HG03354 (cell line): Measurements from ENCODE around the gene IRX4.
"Not testable (repeated sequence)": the region's sequence is repeated elsewhere in the genome, so short reads cannot be mapped to it uniquely, and the experiment has no call there.

Experiments used
- ATAC-seq: cut with Tn5 transposase; IDR thresholded peaks from one replicate; pipeline ENCODE4 v1.9.1; 2021; ENCODE audit warnings: mild to moderate bottlenecking; ENCODE audit not compliant: unreplicated experiment, poor library complexity, severe bottlenecking

Gene IRX4

DNA sequence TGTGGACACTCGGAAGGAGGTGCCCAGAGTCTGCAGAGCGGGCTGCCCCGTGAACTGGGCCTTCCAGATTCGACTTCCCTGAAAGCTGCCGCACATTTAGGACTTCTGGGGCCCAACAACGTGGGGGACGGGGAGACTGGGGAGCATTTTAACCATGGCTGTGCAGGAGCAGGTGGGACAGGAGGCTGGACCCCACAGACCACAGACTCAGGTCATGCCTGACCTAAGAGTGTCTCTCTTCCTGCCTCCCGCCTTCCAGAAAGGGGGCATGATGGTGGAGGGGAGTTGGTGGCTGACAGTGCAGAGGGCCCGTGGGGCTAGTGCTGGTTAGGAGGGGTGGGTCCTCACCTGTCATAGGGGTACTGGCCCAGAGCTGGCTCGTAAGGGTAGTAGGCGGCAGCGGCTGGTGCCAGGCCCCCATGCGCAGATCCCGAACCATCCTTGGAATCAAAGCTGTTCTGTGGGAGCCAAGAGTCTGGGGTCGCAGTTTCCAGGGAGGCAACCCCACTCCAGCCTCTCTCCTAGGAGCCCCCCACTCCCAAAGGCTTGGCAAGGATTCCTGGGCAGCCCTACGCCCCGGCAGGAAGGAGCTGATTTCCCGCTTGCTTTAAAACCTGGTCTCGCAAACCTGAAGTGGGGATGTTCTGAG lies 2.2 kb downstream of the IRX4 start:
- no peak for ATAC-seq

DNA sequence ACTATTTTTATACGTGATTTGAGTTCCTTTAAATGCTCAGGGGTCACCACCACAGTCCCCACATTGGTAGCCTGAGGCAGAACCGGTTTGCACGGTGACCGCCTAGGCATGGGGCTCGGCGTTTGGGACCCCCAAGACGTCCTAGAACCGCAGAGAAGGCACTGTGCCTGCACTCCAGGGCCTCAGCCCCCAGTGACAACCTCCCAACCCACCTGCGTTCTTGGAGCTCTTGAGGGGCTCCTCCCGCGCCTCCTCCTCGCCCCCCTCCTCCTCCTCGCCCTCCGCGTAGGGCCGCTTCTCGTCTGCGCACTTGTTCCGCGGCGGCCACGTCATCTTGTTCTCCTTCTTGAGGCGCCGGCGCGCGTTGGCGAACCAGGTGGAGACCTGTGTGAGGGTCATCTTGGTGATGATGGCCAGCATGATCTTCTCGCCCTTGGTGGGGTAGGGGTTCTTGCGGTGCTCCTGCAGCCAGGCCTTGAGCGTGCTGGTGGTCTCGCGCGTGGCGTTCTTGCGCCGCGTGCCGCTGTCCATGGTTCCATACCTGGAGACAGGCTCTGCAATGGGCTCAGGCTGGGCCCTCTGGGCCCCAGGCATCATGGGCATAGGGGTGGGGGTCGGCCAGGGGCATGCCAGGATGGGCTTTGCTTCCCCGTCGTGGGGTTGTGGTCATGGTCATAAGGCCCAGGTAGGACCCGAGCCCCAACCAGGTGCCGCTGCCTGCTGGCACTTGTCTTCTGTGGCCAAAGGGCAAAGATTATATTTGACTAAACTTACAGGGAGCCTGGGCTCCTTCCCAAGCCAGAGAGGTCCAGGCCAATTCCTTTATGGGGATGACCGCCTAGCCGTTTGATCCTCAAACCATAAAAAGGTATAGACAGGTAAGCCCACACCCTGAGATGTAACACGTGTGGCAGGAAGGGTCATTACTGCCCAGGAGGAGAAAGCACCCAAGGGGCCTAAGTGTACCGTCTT lies 3.1 kb downstream of the IRX4 start:
- ATAC-seq = no peak

DNA sequence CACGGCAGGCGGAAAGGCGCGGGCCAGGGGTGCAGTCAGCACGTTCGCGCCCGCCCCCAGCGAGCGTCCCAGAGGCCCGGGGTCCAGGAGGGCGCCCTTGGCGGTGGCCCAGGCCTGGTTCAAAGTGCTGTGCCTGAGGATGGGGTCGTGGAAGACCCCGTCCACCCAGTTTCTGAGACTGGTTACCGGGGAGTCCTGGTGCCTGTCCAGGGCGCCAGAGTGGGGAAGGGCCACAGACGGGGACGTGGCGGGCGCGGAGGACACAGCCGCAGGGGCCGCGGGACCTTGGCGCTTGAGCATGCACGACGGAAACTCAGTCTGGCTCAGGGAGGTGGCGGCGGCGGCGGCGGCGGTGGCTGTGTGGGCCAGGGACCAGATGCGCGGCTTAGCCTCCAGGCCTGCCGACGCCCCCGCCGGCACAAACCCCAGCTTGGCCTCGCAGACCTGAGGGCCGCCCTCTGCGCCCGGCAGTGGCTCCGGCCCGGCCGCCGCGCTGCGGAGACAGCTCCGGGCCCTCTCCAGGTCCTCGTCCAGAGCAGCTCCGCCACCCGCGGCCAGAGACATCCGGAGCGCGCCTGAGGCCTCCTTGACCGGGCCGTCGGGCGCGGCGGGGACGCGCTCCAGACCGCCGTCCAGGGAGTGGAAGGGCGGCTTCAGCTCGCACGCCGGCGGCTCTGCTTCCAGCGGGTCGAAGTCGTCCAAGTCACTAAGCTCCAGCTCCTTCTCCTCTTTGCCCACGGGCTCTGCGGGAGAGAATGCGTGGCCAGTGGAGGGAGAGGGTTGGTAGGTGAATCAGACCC lies 4.5 kb downstream of the IRX4 start:
- no peak for ATAC-seq

DNA sequence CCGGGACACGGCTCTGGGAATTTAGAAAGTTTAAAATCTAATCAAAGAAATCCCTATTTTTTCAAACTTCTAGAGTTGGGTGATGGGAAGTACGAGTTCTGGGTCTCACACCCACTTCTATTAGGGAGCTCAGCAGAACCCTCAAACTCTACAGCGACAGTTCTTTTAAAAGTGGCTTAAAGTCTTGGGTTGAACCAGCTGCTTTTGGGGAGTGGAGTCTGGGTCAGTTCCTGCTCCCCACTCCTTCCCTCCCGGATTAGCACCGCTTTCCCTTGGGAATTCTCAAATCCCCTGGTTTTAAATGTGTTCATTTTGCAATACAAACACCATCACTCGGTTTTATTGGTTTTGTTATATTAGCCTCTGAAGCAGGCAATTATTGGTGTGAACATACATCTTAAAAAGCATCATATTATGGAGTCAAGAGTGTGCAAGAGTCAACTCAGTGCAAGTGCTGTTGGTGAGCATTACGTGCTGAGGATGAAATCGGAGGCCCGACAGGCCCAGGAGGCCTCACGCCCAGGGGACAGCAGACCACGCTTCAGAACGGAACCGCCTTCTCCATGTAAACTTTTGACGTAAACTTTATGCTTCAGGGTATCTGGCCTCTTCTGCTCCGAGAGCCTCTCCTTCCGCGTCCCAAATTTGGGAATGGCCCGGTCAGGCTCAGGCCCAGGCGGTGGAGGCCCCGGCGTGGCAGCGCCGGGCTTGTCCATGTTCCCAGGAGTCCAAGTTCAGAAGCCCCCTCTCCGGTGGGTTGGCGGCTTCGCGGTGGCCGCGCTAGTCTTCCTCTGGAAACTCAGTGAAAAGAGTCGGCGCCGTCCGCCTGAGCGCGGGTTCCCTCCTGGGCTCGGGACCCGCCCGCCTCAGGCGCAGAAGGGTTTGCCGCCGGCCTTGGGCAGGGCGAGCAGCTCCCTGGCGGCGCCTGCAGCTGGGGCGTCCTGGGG lies 5.3 kb downstream of the IRX4 start:
- ATAC-seq = no peak

DNA sequence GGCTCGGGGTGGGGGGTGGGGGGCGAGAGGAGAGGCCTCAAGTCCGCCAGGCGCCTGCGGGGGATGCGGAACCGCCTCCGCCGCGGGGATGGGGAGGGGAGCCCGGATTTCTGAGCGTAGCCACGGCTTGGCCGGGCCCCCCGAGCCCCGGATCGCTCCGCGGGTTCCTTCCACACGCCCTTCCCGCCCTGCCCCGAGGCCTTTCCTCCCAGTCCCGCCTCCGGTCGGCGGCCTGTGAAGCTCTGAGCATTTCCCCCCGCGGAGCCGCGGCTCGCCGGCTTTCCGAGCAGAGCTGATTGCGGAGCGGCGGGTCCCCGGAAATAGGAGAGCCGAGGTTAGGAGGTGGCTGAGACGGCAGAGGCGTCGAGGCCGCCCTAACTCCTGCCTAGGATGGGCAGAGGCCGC lies 6.1 kb downstream of the IRX4 start:
- ATAC-seq = no peak

DNA sequence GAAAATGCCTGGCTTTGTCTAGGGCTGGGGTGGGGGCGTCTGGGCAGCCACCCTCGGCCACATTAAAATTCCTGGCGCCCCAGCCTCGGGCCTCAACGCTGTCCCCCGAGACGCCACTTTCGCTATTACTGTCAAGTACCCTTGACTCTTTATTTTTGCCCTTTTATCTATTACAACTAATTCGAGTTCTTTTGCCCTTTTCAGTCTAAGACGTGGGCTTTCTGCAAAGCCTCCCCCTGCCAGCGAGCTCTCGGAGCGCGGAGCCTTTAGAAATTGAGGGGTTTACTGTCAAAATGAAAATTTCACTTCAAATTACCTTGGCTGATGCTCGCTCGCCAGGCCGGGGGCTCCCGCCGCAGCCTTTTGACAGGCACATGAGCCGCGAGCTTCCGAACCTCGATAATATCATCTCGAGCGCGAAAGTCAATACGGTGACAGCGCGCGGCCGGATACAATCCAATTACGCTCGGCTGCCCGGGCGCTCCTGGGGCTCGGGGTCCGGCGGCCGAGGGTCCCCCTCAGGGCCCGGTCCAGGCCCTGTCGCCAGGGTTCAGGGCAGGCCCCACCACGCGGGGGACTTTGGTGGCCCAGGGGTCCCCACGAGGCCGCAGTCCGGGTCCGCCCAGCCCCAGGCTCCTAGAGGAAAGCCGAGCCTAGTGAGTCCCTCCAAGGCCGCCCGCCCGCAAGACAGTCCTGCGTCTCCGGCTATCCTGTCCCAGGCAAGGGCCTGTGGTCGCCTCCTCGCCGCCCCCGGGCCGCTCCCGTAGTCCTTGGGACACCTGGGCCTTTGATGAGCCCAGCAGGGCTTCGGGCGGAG lies 6.7 kb downstream of the IRX4 start:
- no peak for ATAC-seq

DNA sequence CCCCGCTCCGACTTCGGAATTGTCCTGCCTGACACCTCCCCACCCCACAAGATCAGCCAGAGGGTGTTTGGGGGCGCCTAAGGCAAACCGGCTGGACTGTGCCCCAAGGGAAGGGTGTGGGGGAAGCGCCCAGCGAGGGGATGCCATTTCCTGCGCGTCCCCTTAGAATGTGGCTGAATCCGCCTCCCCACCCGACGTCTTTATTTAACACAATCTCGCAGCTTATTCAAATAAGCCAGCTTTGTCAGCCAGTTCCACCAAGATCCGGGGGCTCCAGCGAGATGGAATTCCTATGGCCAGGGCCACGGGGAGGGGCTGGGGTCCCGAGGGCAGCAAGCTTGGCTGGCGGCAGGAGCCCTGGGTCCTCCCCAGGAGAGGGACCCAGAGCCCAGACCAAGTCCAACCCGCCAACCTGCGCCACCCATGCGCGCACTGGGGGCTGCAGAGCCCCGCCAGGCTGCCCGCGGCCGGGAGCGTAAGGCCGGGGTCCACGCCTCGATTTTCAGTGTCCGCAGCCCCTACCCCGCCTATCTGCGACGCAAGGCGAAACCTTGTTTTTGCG lies 7.4 kb downstream of the IRX4 start:
- ATAC-seq = no peak

DNA sequence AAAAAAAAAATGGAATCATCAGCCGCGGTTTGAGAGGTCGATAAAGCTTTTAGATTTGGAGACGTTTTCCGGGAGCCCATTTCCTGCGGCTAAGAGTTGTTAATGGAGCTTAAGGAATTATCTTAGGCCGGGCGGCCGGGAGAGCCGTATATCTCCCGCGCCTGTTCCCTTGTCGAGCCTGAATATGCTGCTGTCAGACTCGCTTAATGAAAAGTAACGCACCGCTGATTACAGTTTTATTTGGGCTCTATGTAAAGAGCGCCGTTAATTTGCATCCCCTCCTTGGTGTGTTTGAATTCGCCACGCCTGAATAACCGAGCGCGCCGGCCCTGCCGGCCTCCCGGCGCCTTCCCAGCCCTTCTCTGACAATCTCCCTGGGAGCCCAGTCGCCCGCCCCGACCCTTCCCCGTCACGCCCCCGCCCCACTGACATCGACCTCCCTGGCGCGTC lies 7.9 kb downstream of the IRX4 start:
- no peak for ATAC-seq

DNA sequence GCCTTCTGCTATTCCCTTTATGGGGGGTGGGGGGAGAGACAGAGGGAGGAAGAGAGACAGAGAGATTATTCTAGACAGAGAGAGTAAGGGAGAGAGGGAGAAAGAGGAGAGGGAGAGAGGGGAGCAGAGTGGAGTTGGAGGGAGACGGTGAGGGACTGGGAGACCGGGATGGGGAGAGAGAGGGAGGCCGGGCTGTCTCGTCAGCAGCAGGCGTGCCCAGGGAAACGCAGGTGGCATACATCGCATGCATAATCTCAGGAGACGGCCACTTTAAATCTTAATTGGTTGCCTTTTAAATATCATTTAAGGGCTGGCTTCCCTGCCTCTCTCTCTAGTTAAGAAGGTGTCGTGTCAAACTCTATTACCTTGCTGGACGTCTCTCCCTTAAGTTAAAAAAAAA lies 8.4 kb downstream of the IRX4 start:
- ATAC-seq = no peak

DNA sequence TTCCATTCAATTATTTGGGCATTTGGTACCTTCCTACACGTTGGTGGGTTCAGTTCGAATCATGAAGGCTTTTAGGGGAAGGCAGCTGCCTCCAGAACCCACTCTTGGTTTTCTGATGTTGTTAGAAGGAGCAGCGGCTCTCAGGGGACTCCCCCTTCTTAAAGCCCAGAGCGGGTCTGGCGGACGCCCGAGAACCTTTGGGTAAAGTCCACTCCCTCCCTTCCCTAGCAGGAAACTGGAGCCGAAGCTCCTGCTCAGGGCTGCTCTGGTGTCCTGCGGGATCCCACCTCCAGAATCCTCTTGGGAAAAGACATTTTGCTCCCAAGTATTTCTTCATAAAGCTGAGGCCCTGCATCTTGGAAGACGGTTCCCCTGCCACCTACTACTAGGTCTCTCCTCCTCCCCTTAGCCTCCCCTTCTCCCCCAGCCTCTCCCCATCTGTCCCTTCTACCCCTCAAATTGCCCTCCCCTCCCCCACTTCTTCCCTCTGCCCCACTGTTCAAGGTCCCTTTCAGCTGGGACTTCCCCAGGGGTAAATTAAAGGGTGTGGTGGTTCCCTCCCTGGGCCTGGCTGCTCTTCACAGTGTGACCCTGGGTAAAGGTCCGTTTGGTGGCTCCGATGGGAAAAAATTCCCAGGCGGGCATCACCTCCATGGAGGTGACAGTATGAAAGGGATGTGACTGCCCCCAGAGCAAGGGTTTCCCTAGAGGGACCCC lies 9.3 kb downstream of the IRX4 start:
- no peak for ATAC-seq

DNA sequence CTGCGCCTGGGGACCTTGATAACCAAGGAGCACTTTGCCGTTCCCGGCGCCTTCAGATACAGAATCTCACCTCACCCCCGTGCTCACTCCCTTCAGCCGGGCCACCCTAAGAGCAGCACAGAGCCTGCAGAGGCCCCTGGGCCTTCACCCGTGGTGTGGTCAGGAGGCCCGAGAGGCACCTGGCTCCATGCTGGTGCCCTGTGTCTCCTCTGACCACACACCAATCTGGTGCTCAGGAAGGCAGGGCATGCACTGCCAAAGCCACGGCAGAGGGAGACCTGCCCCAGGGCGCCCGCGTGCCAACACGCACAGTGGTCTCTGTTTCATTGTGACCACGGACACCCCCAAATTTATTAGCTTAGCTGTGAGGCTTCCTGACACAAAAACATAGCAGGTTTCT lies 11.3 kb downstream of the IRX4 start:
- ATAC-seq = no peak

DNA sequence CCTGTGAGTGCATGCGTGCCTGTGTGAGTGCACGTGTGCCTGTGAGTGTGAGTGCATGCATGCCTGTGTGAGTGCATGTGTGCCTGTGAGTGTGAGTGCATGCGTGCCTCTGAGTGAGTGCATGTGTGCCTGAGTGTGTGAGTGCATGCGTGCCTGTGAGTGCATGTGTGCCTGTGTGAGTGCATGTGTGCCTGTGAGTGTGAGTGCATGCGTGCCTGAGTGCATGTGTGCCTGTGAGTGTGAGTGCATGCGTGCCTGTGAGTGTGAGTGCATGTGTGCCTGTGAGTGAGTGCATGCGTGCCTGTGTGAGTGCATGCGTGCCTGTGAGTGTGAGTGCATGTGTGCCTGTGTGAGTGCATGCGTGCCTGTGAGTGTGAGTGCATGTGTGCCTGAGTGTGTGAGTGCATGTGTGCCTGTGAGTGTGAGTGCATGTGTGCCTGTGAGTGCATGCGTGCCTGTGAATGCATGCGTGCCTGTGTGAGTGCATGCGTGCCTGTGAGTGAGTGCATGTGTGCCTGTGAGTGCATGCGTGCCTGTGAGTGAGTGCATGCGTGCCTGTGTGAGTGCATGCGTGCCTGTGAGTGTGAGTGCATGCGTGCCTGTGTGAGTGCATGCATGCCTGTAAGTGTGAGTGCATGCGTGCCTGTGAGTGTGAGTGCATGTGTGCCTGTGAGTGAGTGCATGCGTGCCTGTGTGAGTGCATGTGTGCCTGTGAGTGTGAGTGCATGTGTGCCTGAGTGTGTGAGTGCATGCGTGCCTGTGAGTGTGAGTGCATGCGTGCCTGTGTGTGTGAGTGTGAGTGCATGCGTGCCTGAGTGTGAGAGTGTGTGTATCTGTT lies 12.1 kb downstream of the IRX4 start:
- ATAC-seq = not testable (repeated sequence)

DNA sequence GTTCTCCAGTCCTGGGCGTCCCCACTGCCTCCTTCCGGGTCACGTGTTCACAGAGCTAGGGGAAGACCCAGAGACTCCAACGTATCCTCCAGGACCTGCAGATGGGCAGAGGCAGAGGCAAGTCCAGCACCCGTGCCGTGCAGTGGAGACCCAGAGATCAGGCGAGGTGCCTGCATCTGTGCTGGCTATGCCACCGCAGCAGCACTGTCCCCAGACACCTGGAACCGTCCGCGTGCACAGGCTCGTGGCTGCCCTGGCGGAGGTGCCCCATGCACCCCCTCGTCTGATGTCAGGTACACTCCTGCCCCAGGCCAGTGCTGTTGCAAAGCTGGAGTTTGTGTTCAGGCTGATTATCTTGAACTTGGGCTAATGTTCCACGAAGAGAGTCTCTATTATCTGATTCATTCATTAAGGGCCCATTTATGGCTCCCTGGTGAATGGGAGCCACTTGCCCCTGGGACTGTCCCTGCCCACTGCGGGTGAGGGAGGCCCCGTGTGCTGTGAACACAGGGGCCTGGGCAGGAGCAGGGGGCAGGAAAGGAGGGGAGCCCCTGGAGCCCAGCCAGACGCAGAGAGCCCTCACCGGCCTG lies 13.7 kb downstream of the IRX4 start:
- no peak for ATAC-seq

DNA sequence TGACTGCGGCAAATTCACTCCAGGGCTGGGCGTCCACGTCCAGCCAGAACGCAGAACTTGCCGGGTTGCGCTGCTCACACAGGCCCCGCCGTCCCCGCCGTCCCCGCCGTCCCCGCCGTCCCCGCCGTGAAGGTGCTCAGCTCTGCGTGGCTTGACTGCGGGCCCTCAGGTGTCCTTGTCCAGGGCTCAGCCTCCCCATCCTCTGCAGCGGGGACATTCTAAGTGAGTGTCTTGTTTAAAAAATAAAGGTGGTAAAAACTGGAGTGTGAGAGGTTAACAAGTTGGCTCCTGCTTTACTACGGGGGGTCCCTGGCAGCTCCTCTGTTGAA lies 14.9 kb downstream of the IRX4 start:
- no peak for ATAC-seq

DNA sequence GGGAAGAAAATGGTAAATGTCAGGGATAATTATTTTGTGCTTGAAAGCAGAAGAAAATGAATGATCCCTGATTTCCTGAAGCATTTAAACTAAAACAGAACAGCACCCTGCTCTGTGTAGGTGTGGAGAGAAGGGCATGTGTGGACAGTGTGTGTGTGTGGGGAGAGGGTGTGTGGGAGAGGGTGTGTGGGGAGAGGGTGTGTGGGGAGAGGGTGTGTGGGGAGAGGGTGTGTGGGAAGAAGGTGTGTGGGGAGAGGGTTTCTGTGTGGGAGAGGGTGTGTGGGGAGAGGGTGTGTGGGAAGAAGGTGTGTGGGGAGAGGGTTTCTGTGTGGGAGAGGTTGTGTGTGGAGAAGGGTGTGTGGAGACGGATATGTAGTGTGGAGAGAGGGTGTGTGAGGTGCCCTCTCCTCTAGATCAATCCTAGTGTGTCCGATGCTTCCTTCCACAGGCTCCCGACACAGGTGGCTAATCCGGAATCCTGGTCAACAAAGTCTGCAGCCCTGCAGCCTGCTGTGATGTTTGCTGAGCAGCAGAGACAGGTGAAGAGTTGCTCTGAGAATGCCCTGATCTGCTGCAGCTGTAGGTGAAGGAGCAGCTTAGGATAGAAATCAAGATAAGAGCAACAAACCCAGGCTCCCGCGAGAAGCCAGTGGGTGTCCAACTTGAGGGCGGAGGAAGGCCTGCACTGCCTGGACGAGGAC lies 15.5 kb downstream of the IRX4 start:
- no peak for ATAC-seq

DNA sequence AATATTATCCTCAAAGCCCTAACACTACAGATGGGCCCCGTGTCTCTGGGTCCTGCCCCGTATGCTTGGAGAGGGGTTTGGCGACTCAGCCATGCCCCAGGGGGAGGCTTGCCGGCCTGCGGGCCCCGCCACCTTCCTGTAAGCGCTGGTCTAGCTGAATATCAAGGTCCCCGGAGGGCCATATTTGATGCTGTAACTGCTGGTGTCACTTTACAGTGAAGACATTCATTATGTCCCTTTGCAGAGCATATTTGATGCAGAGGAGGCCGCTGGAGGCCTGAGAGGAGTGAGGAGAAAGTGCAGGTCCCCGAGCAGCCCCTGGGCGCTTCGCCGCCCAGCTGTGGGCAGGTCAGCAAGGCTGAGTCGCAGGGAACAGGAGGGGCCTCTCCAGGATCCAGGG lies 16.8 kb downstream of the IRX4 start:
- ATAC-seq = no peak
